ENCODE data around the gene IL13RA2. TPM values are rescaled to one million over a fixed set of nuclear protein-coding genes. Genes with fewer than 3 reads are reported as not detected.

Gene IL13RA2
- total RNA-seq, 1 donor from 2014 or later = not detected

DNA sequence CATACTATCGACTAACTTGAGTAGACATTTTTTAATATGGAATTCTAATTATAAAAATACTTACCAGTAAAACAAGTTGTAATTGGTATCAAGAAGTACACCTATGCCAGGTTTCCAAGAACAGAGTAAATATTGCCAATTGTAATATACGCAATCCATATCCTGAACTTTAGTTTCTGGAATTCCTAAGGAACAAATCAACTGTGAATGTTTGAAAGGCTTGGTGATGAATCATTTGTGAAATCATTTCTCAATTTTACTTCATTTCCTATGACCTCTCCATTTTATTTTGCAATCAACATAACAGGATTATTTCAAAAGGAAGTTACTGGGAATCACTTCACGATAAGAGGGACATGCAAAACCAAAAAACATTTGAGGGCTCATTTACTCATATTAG is 3.7 kb downstream of the IL13RA2 start:
- H3K27me3 Mint-ChIP-seq (ENCODE audit: unreplicated experiment) = no peaks in the 10 kb centered on the region
- H3K27ac Mint-ChIP-seq (ENCODE audit: unreplicated experiment) = no peak overlapping the region
- no peaks in the 10 kb centered on the region for H3K36me3 Mint-ChIP-seq (ENCODE audit: unreplicated experiment)
- H3K9me3 Mint-ChIP-seq (ENCODE audit: unreplicated experiment) = no peaks in the 10 kb centered on the region
- TF ChIP-seq, protein P1, sequence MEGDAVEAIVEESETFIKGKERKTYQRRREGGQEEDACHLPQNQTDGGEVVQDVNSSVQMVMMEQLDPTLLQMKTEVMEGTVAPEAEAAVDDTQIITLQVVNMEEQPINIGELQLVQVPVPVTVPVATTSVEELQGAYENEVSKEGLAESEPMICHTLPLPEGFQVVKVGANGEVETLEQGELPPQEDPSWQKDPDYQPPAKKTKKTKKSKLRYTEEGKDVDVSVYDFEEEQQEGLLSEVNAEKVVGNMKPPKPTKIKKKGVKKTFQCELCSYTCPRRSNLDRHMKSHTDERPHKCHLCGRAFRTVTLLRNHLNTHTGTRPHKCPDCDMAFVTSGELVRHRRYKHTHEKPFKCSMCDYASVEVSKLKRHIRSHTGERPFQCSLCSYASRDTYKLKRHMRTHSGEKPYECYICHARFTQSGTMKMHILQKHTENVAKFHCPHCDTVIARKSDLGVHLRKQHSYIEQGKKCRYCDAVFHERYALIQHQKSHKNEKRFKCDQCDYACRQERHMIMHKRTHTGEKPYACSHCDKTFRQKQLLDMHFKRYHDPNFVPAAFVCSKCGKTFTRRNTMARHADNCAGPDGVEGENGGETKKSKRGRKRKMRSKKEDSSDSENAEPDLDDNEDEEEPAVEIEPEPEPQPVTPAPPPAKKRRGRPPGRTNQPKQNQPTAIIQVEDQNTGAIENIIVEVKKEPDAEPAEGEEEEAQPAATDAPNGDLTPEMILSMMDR (IDR thresholded peaks at IDR 0.05; ENCODE audit: partially characterized antibody, unreplicated experiment) = no peak
- no peak for DNase-seq
- no peaks in the 10 kb centered on the region for H3K4me1 Mint-ChIP-seq (ENCODE audit: low read depth, unreplicated experiment)
- no peak overlapping the region for H3K4me3 Mint-ChIP-seq (ENCODE audit: unreplicated experiment)

DNA sequence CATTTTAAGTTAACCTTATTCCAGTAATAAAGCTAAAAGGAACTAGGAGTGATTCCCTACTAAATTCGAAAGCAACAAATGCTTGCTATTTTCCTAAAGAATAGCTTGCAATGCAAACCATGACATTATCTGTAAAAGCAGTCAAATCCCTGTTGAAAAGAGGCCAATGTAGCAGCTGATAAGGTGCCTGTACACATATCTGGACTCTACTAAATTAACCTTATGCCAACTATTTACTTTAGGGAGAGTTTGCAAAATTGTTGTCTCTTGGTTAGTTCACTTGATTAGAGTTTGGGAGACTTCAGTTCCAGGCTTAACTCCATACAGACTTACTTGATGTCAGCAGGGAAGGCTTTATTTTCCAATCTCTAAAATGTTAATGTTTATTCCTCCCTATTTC is 6.0 kb downstream of the IL13RA2 start:
- Mint-ChIP-seq H3K36me3 (ENCODE audit: unreplicated experiment) (no peaks in the 10 kb centered on the region), H3K27ac (ENCODE audit: unreplicated experiment) (no peak overlapping the region), H3K4me1 (ENCODE audit: low read depth, unreplicated experiment) (no peaks in the 10 kb centered on the region), H3K9me3 (ENCODE audit: unreplicated experiment) (no peaks in the 10 kb centered on the region), H3K27me3 (ENCODE audit: unreplicated experiment) (no peaks in the 10 kb centered on the region), H3K4me3 (ENCODE audit: unreplicated experiment) (no peak overlapping the region)
- TF ChIP-seq, protein P1 (IDR thresholded peaks at IDR 0.05; ENCODE audit: partially characterized antibody, unreplicated experiment) = no peak
- no peak for DNase-seq

DNA sequence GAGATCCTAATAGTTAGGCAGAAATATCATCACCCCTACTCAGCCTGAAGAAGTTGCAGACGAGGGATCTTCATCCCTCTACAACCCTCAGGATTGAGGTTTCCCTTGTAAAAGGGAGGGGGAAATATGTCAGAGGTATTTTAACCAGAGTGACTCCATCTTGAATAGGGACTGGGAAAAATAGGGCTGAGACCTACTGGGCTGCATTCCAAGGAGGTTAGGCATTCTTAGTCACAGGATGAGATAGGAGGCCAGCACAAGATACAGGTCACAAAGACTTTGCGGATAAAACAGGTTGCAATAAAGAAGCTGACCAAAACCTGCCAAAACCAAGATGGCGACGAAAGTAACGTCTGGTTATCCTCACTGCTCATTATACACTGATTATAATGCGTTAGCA is 17.5 kb downstream of the IL13RA2 start:
- H3K4me1 Mint-ChIP-seq (ENCODE audit: low read depth, unreplicated experiment) = no peaks in the 10 kb centered on the region
- no peaks in the 10 kb centered on the region for H3K27me3 Mint-ChIP-seq (ENCODE audit: unreplicated experiment)
- H3K36me3 Mint-ChIP-seq (ENCODE audit: unreplicated experiment) = peaks cover 6% of the 10 kb centered on the region
- DNase-seq = no peak
- TF ChIP-seq, protein P1 (IDR thresholded peaks at IDR 0.05; ENCODE audit: partially characterized antibody, unreplicated experiment) = no peak
- no peaks in the 10 kb centered on the region for H3K9me3 Mint-ChIP-seq (ENCODE audit: unreplicated experiment)
- H3K27ac Mint-ChIP-seq (ENCODE audit: unreplicated experiment) = no peak overlapping the region
- no peak overlapping the region for H3K4me3 Mint-ChIP-seq (ENCODE audit: unreplicated experiment)

DNA sequence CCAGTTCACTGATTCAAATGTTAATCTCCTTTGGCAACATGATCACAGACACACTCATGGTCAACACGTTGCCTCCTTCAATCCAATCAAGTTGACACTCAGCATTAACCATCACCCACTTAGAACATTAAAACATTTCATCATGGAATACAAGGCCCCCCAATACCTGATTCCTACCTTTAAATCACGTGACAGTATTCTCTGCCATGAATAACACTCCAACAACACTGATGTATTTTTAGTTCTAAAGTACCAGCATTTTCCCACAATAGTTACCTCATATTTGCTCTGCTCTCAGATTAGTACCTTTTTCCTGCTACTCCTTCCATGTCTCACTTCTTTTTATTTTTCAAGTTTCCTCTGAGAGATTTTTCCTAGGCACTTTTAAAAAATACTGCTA is 19.6 kb downstream of the IL13RA2 start:
- TF ChIP-seq, protein P1 (IDR thresholded peaks at IDR 0.05; ENCODE audit: partially characterized antibody, unreplicated experiment) = no peak
- no peaks in the 10 kb centered on the region for H3K27me3 Mint-ChIP-seq (ENCODE audit: unreplicated experiment)
- H3K27ac Mint-ChIP-seq (ENCODE audit: unreplicated experiment) = no peak overlapping the region
- no peak overlapping the region for H3K4me3 Mint-ChIP-seq (ENCODE audit: unreplicated experiment)
- no peaks in the 10 kb centered on the region for H3K4me1 Mint-ChIP-seq (ENCODE audit: low read depth, unreplicated experiment)
- peaks cover 6% of the 10 kb centered on the region for H3K36me3 Mint-ChIP-seq (ENCODE audit: unreplicated experiment)
- DNase-seq = no peak
- H3K9me3 Mint-ChIP-seq (ENCODE audit: unreplicated experiment) = no peaks in the 10 kb centered on the region

DNA sequence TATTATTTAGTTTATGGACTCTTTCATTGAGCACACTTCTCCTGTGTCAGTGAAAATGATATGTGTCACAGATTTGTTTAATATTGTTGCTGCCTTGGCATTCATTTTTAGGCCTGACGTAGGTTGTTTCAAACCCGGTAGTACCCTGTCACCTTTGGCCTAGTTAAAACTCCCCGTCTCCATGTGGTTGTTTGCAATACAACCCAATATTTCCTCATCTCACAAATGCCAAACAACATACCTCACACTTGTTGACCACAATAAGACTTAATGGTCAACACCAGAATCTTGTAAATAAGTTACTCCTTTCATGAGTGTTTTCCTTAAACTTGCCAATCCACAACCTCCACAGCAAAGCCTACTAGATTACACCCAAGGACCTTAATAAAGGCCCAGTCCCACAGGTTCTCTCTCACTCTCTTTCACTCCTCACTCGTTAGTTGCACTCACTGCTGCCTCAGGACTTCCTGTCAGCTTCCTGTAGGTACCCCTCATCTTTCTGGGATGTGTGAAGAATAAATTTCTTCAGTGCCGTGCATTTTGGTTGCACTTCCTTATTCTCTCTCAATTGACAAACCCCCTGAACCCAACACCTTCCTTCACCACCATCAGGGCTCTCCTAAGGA is 31.3 kb downstream of the IL13RA2 start:
- H3K27ac Mint-ChIP-seq (ENCODE audit: unreplicated experiment) = no peak overlapping the region

More for the DNA sequence above, 31.3 kb downstream of the IL13RA2 start:
- TF ChIP-seq, protein P1 (IDR thresholded peaks at IDR 0.05; ENCODE audit: partially characterized antibody, unreplicated experiment) = no peak
- Mint-ChIP-seq H3K27me3 (ENCODE audit: unreplicated experiment) (no peaks in the 10 kb centered on the region), H3K4me1 (ENCODE audit: low read depth, unreplicated experiment) (no peaks in the 10 kb centered on the region), H3K4me3 (ENCODE audit: unreplicated experiment) (no peak overlapping the region), H3K9me3 (ENCODE audit: unreplicated experiment) (no peaks in the 10 kb centered on the region), H3K36me3 (ENCODE audit: unreplicated experiment) (no peaks in the 10 kb centered on the region)
- no peak for DNase-seq

Data from glutamatergic neuron (in vitro differentiated cells).